ENCODE data around the gene DGUOK. TPM values are rescaled to one million over a fixed set of nuclear protein-coding genes. Genes with fewer than 3 reads are reported as not detected.

Gene DGUOK
- total and polyA plus RNA-seq, 5 donors = 20.2 to 47.4 (median 26.7) TPM

DNA sequence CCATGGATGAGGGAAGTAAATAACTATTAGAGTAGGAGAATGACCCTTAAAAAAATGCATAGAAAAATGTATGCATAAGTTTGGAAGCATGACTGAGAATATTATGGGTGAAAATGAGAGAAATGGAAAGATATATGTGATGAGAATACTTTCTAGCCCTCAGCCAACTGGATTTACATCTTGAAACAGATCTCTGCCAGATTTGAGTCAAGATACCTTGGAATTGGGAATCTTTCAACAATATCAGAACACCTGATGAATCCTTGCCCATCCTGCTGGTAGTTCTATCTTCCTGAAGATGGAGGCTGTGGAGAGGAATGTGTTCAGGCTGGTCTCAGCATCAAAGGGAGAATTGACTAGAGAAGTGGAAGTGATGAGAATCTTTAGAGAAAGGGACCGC, 63.9 kb downstream of the DGUOK start:
- 94% methylated on average over 1 of the region's 1 CpG for WGBS
- intact Hi-C loops (cut with DNase I) = no loop called here
- no peaks in the 10 kb centered on the region for H3K9me3 ChIP-seq (ENCODE audit: control insufficient read depth, low read length)
- DNase-seq = no peak
- no peak for ATAC-seq
- H3K4me3 ChIP-seq (ENCODE audit: low read length) = no peak overlapping the region
- H3K27me3 ChIP-seq (ENCODE audit: control insufficient read depth, insufficient read depth) = no peaks in the 10 kb centered on the region
- H3K27ac ChIP-seq (ENCODE audit: low read length) = no peak overlapping the region
- H3K4me1 ChIP-seq (ENCODE audit: control insufficient read depth, insufficient read depth, low read length) = peaks cover 7% of the 10 kb centered on the region

DNA sequence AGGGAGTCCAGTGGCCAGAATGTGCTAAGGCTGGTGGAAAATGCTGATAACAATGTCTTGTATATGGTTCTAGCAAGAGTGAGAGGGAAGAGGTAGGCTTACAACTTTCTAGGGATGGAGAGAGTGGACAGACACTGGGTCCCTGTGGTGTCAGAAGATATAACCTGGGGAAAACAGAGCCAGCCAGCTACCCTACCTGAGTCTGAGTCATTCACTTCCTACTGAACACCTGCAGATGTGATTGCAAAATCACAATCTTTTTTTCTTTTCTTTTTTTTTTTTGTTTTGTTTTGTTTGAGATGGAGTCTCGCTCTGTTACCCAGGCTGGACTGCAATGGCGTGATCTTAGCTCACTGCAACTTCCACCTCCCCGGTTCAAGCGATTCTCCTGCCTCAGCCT, 65.4 kb downstream of the DGUOK start:
- Histone ChIP-seq H3K4me3 (ENCODE audit: low read length) (no peak overlapping the region), H3K27me3 (ENCODE audit: control insufficient read depth, insufficient read depth) (no peaks in the 10 kb centered on the region), H3K27ac (ENCODE audit: low read length) (no peak overlapping the region), H3K9me3 (ENCODE audit: control insufficient read depth, low read length) (no peaks in the 10 kb centered on the region), H3K4me1 (ENCODE audit: control insufficient read depth, insufficient read depth, low read length) (peaks cover 4% of the 10 kb centered on the region)
- WGBS = 99% methylated on average over 4 of the region's 4 CpGs
- no peak for DNase-seq
- no peak for ATAC-seq
- intact Hi-C loops (cut with DNase I) = no loop called here

DNA sequence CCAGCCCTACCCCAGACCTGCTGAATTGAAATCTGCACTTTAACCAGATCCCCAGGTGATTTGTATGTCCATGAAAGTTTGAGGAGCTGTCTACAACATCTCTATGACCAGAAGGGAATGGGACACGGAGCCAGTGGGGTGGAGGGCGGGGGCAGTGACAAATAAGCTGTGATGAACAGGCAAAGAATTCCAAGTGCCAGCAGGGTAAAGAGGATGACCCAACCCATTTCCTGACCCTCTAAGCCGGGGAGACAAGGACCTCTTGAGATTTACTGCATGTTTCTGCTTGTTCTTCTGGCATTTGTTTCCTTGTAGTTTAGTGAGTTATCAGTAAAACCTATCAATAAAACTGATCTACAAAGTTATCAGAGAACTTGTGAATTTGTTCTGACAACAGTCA, 66.7 kb downstream of the DGUOK start:
- WGBS = 80% methylated on average over 3 of the region's 3 CpGs
- no peak overlapping the region for H3K27ac ChIP-seq (ENCODE audit: low read length)
- no peak overlapping the region for H3K4me3 ChIP-seq (ENCODE audit: low read length)
- no peaks in the 10 kb centered on the region for H3K9me3 ChIP-seq (ENCODE audit: control insufficient read depth, low read length)
- DNase-seq (no peak), ATAC-seq (no peak)
- no peaks in the 10 kb centered on the region for H3K27me3 ChIP-seq (ENCODE audit: control insufficient read depth, insufficient read depth)
- intact Hi-C loops (cut with DNase I) = no loop called here
- H3K4me1 ChIP-seq (ENCODE audit: control insufficient read depth, insufficient read depth, low read length) = no peaks in the 10 kb centered on the region

DNA sequence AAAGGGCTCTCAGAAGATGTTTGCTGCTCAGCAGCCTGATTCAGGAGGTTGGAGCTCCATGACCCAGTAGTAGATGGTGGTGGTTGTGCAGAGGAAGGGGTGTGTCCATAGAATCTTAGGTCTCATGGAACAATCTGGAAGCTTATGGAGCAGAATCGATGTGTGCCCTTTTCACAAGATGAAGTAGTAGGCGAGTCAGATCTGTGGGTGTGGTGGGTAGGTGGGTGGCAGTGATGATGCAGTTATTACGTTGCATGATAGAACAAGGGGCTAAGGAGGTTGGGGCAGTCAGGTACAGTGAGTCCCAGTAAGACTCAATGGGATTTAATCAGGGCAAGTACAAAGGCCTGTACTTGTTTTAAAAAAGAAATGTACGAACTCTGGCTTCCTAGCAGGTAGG, 67.1 kb downstream of the DGUOK start:
- WGBS = 82% methylated on average over 4 of the region's 4 CpGs
- Histone ChIP-seq H3K27me3 (ENCODE audit: control insufficient read depth, insufficient read depth) (no peaks in the 10 kb centered on the region), H3K9me3 (ENCODE audit: control insufficient read depth, low read length) (no peaks in the 10 kb centered on the region), H3K27ac (ENCODE audit: low read length) (no peak overlapping the region), H3K4me3 (ENCODE audit: low read length) (no peak overlapping the region), H3K4me1 (ENCODE audit: control insufficient read depth, insufficient read depth, low read length) (no peaks in the 10 kb centered on the region)
- intact Hi-C loops (cut with DNase I) = no loop called here
- ATAC-seq = no peak
- DNase-seq = no peak

DNA sequence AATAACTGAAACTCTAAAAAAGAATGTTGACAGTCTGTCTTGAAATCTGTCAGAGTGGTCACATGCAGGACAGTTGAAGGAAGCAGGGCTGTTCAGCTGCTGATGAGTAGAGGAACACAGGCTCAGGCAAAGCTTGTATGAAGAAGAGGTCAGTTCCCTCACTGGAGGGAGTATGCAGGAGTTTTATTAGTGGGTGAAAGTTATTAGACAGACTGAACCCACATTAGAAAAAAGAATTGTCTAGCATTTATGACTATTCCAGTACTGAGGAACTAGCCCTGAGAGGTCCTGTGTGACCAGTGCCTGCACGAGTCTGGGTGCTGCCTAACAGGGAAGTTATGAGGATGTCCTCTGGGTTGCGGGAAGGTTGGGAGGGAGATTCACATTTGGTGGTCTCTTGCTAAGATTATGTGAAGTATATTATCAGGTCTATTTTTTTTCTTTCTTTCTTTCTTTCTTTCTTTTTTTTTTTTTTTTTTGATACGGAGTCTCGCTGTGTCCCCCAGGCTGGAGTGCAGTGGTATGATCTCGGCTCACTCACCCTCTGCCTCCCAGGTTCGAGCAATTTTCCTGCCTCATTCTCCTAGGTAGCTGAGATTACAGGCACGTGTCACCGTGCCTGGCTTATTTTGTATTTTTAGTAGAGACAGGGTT, 67.6 kb downstream of the DGUOK start:
- no peak overlapping the region for H3K27ac ChIP-seq (ENCODE audit: low read length)
- H3K4me3 ChIP-seq (ENCODE audit: low read length) = no peak overlapping the region
- intact Hi-C loops (cut with DNase I) = no loop called here
- H3K4me1 ChIP-seq (ENCODE audit: control insufficient read depth, insufficient read depth, low read length) = no peaks in the 10 kb centered on the region
- H3K27me3 ChIP-seq (ENCODE audit: control insufficient read depth, insufficient read depth) = no peaks in the 10 kb centered on the region
- DNase-seq (no peak), ATAC-seq (no peak)
- H3K9me3 ChIP-seq (ENCODE audit: control insufficient read depth, low read length) = no peaks in the 10 kb centered on the region
- 90% methylated on average over 8 of the region's 8 CpGs for WGBS

DNA sequence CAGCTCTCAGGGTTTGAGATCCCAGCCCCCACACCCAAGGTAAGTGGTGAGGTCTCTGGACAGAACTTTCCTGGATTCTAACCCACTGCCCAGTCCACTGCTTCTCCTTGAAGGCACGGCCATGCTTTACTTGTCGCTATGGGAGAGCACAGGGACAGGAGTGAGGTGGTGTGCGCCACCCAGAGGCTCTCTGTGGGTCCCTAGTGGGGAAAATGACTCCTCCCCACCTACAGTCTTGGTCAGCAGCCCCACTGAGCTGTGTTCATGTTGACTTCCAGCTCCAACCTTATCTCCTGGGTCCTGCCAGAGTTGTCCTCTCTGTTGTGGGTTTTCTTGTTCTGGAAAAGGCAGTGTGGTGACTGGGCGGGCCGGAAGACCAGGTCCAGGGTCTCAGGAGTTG, 69.1 kb downstream of the DGUOK start:
- 92% methylated on average over 5 of the region's 5 CpGs for WGBS
- H3K4me3 ChIP-seq (ENCODE audit: low read length) = no peak overlapping the region
- intact Hi-C loops (cut with DNase I) = no loop called here
- H3K27me3 ChIP-seq (ENCODE audit: control insufficient read depth, insufficient read depth) = no peaks in the 10 kb centered on the region
- no peak overlapping the region for H3K27ac ChIP-seq (ENCODE audit: low read length)
- no peak for ATAC-seq
- no peaks in the 10 kb centered on the region for H3K9me3 ChIP-seq (ENCODE audit: control insufficient read depth, low read length)
- DNase-seq = no peak
- H3K4me1 ChIP-seq (ENCODE audit: control insufficient read depth, insufficient read depth, low read length) = peaks cover 4% of the 10 kb centered on the region

DNA sequence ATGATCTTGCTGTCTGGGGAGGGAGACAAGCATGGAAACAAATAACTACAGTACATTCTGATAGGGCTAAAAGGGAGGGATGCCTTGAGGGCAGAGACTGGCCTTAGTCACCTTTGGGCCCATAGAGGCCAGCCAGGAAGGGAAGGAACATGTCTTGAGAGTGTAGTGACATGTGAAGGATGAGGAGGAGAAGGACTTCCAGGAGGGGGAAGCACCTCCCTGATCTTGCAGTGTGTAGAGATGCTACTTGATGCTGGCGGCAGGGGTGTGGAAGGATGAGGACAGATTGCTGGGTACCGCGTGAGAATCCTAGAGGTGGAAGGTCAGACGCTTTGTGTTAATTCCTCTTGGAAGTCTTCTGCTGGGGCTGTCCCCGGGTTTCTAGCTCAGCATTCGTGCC, 71.1 kb downstream of the DGUOK start:
- intact Hi-C loops (cut with DNase I) = no loop called here
- ATAC-seq (no peak), DNase-seq (no peak)
- WGBS = 90% methylated on average over 6 of the region's 6 CpGs
- Histone ChIP-seq H3K27me3 (ENCODE audit: control insufficient read depth, insufficient read depth) (no peaks in the 10 kb centered on the region), H3K4me1 (ENCODE audit: control insufficient read depth, insufficient read depth, low read length) (peaks cover 6% of the 10 kb centered on the region), H3K27ac (ENCODE audit: low read length) (no peak overlapping the region), H3K4me3 (ENCODE audit: low read length) (no peak overlapping the region), H3K9me3 (ENCODE audit: control insufficient read depth, low read length) (no peaks in the 10 kb centered on the region)

DNA sequence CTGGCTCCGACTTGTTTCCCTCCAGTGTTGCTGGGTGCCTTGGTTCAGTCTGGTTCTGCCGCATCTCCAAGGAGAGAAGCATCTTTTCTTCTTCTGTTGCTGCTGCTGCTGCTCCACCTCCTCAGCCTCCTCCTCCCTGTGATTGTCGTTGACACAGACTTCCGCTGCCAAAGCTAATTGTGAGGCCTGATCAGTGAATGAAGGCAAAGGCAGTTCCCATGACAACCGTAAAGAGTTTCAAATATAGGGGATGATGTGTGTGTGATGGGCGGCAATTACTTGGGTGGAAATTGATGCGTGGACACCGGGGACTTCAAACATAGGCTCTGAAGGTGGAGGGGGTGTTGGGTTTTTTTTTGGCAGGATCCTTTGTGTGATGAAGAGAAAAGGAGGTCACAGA, 71.8 kb downstream of the DGUOK start:
- Histone ChIP-seq H3K4me1 (ENCODE audit: control insufficient read depth, insufficient read depth, low read length) (peaks cover 6% of the 10 kb centered on the region), H3K4me3 (ENCODE audit: low read length) (no peak overlapping the region), H3K9me3 (ENCODE audit: control insufficient read depth, low read length) (no peaks in the 10 kb centered on the region), H3K27ac (ENCODE audit: low read length) (no peak overlapping the region), H3K27me3 (ENCODE audit: control insufficient read depth, insufficient read depth) (no peaks in the 10 kb centered on the region)
- WGBS = 80% methylated on average over 8 of the region's 8 CpGs
- no peak for ATAC-seq
- DNase-seq = no peak
- intact Hi-C loops (cut with DNase I) = no loop called here

DNA sequence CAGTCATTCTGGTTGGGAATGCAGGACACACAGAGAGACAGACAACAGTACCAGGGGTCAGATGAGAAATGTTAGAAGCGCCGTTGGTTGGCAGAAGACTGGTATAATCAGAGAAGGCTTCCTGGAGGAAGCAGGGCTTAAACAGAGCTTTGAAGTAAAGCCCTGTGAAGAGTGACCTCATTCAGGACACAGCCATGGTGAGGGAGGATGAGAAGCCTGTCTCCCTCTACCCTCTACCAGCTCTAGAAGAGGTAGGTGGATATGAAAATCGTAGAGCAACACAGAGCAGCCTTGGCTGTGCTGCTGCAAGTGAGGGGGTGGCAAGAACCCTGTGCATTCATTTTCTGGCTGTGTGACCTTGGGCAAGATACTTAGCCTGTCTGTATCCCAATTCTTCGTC, 72.3 kb downstream of the DGUOK start:
- intact Hi-C loops (cut with DNase I) = no loop called here
- no peaks in the 10 kb centered on the region for H3K27me3 ChIP-seq (ENCODE audit: control insufficient read depth, insufficient read depth)
- DNase-seq (no peak), ATAC-seq (no peak)
- no peak overlapping the region for H3K27ac ChIP-seq (ENCODE audit: low read length)
- WGBS = 80% methylated on average over 4 of the region's 4 CpGs
- peaks cover 11% of the 10 kb centered on the region for H3K4me1 ChIP-seq (ENCODE audit: control insufficient read depth, insufficient read depth, low read length)
- H3K9me3 ChIP-seq (ENCODE audit: control insufficient read depth, low read length) = no peaks in the 10 kb centered on the region
- no peak overlapping the region for H3K4me3 ChIP-seq (ENCODE audit: low read length)

DNA sequence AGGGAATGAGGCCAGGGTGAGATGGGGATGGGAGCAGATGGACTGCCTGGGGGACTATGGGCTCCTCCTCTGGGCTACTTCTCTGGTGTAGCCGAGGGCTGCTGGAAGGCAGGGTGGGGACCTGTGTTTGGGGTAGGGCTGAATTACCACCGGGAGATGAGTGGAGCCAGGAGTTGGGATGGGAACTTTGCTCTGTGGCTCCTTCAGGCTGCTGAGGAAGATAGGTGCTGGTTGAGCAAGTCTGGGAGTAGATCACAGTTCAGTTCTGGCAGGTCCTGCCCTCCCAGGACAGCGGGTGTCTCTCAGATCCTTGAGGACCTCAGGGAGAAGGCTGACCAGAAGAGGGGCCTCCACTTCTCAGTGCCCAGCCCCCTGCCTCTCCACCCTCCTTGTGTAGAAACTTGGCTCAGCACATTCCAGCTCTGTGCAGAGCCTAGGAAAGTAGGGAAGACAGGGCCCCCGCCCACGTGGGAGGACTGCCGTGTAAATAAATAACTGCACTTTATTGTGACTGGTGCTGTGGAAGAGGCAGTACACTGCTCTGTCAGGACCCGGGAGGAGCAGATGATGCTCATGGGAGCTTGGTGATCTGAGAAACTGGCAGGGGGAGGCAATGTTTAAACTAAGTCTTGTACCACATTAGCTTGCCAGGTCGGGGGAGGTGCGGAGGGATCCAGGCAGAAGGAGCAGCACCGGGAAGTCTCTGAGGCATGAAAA, 73.4 kb downstream of the DGUOK start:
- DNase-seq (peak in 1 of 3 donors; percentile 58), ATAC-seq (no peak)
- intact Hi-C loops (cut with DNase I) = no loop called here
- no peaks in the 10 kb centered on the region for H3K27me3 ChIP-seq (ENCODE audit: control insufficient read depth, insufficient read depth)
- no peaks in the 10 kb centered on the region for H3K9me3 ChIP-seq (ENCODE audit: control insufficient read depth, low read length)
- 38% methylated on average over 10 of the region's 10 CpGs for WGBS
- peaks cover 11% of the 10 kb centered on the region for H3K4me1 ChIP-seq (ENCODE audit: control insufficient read depth, insufficient read depth, low read length)
- no peak overlapping the region for H3K27ac ChIP-seq (ENCODE audit: low read length)
- H3K4me3 ChIP-seq (ENCODE audit: low read length) = no peak overlapping the region

DNA sequence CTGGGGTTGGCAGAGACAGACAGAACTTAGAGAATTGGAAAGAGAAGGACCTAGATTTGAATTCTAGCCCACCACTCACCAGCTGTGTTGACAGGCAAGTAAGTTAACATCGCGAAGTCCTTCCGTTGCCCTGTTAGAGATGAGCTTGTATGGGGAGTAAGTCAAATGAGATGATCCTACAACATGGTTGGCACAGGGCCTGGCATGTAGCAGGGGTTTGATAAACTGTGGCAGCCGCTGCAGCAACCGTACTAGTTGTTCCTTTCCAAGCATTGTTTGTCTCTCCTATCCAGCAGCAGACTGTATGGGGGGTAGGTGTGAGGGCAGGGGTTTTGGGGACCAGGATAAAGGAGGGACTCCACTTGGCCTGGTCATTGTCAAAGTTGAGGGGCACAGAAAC, 74.0 kb downstream of the DGUOK start:
- no peaks in the 10 kb centered on the region for H3K9me3 ChIP-seq (ENCODE audit: control insufficient read depth, low read length)
- no peak overlapping the region for H3K4me3 ChIP-seq (ENCODE audit: low read length)
- WGBS = 53% methylated on average over 5 of the region's 5 CpGs
- DNase-seq = peak in 1 of 3 donors; percentile 55
- H3K27me3 ChIP-seq (ENCODE audit: control insufficient read depth, insufficient read depth) = no peaks in the 10 kb centered on the region
- peaks cover 12% of the 10 kb centered on the region for H3K4me1 ChIP-seq (ENCODE audit: control insufficient read depth, insufficient read depth, low read length)
- intact Hi-C loops (cut with DNase I) = no loop called here
- H3K27ac ChIP-seq (ENCODE audit: low read length) = no peak overlapping the region
- ATAC-seq = no peak

All from right cardiac atrium (tissue), 5 donors.